NCI-H774 (cell line): ENCODE data around the gene ADAT1.
"Not testable (repeated sequence)": the region's sequence is repeated elsewhere in the genome, so short reads cannot be mapped to it uniquely, and the experiment has no call there.

Experiments used
- DNase-seq: peaks from one replicate; lab custom pipeline; 2025; lab: John Stamatoyannopoulos, UW

Gene ADAT1

DNA sequence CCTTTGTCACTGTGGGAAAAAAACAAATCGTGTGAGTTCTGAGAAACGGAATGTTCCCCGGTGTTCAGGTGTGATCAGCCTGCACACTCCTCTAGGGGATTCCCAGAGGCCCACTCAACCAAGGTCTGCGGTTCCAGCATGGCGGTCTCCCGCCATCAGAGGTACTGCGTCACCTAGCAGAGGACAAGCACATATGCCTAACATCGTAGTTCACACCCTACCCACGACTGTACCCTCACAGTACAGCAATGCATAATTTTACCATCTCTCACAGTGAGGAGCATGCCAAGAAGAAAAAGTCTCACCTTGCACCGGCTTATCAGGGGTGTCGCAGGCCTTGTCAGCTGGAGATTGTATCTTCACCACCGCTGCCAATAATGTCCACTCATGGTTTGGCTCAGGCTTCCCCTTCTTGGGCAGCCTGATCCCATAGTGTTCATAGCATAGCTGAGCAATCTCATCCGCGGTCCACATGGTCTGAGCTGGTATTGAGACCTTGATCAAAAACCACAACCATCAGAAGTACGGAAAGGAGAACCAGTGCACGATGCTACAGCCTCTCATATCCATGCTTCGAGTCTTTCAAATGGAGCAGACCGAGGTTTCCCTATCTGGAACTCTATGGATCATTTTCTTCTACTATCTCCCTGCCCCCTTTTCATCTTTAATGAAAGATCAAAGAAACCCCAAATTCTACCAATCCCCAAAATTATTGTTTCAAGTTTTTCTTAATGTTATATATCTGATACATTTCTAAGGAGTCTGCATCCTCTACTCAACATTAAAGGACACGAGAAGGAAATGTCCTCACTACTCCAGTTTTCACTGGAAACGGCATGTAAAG is 2.5 kb downstream of the ADAT1 start:
- DNase-seq: no peak

DNA sequence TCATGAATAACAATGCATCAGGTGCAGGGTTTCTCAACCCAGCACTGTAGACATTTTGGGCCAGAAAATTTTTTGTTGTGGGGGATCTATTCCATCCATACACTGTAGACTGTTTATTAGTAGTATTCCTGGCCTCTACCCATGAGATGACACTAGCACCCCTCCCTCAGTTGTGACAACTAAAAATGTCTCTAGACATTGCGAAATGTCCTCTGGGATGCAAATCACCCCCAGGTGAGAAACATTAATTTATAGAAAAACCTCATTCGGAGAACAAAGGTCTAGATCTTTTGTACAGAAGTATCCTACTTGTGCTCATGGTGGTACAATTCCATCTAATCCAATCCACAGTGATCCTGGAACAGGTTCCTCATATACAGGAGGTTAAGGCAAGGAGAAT is 4.3 kb downstream of the ADAT1 start:
- no peak for DNase-seq

DNA sequence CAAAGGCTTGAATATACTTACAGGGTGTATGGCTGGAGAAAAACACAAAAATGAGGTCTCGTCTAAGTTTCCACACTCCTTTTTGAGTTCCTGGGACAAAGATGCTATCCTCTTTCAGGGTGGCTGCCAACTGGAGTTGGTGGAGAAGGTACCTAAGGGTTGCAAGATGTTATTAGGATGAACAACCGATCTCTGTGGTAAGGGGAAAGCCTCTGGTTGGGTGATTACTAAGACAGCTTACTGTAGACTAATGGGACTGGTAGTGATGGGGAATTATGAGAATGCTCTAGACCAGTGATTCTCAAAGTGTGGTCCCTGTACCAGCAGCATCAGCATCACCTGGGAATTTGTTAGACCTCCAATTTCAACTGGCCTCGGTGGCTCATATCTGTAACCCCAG is 6.0 kb downstream of the ADAT1 start:
- no peak for DNase-seq

DNA sequence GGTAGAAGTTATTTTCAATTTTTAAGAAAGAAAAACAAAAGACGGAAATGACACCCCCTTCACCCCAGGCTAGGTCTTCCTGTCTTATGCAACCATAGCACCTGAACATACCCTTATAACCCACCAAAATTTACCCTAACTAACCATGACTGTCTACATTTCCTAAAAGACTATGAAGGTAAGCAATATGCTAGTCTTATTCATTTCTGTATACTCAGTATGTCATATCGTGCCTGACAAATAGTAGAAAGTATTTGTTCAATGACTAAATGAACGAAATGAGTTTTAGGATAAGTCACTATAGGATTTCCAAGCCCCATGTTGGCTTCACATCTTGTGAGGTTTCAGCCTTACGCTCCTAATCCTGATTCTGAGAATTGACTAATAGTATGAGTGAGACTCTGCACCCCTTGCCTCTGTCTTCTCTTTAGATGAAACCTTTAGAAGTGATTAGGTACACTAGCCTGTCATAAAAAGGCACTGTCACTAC is 6.5 kb downstream of the ADAT1 start:
- no peak for DNase-seq

DNA sequence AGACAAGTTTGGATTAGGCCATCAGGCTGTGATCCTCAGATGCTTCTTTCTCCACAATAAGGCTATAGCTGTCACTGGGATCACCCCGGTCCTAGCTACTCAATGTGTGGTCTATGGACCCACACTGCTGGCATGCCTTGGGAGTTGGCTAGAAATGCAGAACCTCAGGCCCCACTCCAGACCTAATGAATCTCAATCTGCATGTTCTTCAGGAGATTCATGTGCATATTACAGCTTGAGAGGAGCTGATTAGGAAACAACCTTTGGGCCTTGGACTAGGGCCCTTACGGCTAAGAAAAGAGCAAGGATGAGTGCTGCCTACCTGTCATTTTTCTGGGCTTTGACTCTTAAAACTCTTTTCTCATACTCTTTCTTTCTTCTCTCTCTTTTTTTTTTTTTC is 7.5 kb downstream of the ADAT1 start:
- DNase-seq: no peak

DNA sequence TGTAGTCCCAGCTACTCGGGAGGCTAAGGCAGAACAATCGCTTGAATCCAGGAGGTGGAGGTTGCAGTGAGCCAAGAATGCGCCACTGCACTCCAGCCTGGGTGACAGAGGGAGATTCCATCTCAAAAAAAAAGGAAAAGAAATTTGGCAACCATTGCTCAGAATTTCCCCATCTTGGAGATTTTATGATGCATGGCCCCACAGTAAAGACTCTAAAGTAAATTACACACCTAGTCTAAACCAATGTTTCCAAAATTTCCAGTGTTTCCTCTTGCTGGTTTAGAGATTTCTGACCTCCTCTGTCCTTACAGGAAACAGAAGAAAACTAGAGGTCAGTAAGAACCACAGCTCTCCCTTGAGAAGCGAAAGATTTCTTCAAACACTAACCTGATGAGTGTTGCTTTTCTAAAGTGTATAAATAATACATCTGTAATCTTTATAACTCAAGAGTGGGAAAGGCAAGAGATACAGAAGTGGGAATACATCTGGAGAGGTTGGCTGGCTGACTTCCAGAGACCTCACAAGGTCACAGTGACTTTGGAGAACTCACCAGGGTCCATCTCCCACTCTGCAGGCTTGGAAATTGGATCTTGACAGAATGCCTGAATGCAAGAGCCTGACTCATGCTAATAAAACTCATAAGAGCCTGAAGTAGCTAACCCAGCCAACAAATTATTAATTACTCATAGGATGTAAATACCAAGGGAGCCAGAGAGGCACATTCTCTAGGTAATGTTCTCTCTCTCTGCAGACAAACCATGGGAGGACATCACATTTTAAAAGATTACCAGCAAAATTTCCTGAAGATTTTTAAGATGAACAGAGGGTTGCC is 8.8 kb downstream of the ADAT1 start:
- no peak for DNase-seq

DNA sequence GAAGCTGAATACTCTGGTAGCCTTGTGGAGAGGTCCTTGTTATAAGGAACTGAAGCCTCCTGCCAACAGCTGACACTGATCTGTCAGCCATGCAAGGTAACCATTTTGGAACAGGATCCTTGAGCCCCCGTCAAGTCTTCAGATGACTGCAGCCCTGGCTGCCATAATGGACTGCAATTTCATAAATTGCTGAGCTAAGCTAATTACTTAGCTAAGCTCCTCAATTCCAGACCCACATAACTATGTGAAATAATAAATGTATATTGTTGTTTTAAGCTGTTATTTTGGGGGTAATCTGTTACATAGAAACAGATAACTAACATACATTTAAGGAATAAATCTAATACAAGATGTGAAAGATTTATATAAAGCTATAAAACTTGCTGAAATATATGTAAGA is 16.6 kb downstream of the ADAT1 start:
- no peak for DNase-seq

DNA sequence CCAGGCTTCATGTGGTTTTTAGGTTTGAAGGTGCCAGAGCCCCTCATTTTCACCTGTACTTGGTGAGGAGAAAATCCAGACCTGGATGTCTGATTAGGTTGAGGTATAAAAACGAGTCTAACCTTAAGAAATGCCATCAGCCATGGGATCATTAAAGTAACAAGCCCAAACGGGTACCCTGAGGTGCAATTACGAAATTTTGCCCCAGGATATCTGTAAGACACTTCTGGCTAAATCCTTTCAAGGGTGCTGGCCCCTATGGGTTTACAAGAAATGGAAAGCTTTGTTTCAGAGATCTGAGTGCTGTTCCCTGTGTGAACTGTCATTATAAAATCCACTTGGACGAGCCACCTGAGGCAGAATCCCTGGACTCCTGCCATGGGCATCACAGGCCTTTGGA is 19.8 kb downstream of the ADAT1 start:
- no peak for DNase-seq

DNA sequence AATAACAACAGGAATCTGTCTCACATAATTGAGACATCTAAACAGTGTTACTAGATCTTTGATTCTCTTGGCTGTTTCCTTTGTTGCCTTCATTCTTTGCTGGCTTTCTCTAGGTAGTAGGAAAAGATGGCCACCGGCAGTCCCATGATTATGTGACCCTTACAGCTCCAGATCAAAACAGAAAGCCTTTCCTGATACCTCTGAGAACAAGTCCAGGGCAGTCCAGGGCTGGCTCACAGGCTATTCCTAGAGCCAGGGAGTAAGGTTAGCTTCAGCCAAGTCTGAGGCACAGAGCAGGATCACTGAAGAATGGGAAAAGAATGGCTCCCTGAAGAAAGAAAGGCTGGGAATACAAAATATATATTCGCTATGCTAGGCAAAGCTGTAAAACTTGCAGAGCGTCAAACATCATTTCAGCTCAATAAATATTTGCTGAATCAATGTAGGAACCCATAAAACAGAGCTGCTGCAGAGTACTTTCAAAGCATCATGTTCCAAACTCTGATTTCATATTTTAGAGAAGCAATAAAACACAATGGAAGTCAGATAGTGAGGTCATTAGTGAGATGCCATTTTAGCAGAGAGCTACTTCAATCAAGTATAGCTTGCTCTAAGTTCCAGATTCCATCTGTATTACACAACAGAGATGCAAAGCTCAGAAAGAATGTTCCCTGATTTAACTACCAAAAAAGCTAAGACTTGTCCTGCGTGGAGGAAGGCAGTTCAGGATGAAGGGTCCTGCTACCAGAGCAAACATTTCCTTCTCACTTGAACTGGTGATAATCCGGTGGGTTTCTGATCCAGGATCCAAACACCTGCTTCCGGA is 23.4 kb downstream of the ADAT1 start:
- DNase-seq: no peak

DNA sequence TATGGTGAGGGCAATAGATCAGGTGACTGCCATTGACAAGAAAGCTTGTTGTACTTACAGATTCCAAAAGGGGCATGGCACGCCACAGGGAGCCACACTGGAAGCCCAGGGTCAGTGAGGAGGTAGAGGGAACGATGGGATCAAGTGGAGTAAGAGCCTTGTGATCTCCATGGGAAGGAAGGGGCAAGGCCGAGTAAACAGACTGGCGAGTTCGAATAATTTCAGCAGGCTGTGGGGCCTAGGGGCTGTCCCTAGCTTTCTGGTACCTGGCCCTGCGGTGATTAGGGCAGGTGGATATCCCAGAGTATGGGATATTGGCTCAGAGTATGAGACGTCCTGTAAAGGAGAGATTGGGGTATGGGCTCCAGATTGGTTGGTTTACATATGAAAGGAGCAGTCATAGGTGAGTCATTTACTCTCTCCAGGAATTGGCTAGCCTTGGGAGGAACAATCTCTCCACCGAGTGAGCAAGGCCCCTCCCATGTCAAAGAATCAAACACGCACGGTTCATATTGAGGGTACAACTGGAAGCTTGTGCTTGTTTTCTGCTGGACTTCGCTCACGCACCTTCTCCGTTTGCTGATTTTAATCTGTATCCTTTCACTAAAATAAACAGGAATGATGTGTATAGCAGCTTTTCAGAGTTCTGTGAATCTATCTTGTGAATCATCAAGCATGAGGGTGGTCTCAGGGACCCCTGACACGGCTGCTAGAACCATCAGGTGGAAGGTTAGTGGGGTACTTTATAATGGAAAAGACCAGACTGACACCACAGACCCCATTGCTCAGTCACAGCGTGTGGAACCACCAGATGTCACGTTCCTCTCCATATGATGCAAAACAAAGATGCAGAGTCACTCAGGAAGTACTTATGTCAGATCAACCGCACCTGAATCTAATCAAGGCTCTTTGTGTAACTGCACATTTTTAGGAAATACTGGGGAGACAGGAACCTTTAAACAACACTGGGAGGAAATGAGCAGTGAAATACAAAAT is 29.0 kb downstream of the ADAT1 start:
- no peak for DNase-seq

DNA sequence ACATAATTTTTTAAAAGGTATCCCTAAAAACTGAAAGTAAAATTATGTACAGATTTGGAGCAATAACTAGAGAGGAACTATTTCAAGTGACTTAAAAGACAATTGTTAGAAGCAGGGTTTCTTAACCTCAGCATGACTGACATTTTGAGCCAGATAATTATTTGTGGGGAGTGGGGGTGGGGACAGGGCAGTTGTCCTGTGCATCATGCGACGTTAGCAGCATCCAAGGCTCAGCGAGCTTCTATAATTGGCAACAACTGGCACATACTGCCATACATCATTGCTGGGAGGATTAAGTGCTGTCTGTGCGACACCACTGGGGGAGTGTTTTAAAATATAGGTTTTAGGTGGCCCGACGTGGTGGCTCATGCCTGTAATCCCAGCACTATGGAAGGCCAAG is 29.8 kb downstream of the ADAT1 start:
- no peak for DNase-seq

DNA sequence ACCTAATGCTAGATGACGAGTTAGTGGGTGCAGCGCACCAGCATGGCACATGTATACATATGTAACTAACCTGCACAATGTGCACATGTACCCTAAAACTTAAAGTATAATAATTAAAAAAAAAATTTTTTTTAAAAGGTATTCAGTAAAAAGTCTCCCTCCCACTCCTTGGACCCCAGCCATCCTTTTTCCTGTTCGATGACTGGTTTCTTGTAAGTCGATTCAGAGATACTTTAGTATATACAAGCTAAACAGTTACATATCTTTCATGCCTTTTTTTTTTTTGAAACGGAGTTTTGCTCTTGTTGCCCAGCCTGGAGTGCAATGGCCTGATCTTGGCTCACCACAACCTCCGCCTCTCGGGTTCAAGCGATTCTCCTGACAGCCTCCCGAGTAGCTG is 31.2 kb downstream of the ADAT1 start:
- DNase-seq: not testable (repeated sequence)

DNA sequence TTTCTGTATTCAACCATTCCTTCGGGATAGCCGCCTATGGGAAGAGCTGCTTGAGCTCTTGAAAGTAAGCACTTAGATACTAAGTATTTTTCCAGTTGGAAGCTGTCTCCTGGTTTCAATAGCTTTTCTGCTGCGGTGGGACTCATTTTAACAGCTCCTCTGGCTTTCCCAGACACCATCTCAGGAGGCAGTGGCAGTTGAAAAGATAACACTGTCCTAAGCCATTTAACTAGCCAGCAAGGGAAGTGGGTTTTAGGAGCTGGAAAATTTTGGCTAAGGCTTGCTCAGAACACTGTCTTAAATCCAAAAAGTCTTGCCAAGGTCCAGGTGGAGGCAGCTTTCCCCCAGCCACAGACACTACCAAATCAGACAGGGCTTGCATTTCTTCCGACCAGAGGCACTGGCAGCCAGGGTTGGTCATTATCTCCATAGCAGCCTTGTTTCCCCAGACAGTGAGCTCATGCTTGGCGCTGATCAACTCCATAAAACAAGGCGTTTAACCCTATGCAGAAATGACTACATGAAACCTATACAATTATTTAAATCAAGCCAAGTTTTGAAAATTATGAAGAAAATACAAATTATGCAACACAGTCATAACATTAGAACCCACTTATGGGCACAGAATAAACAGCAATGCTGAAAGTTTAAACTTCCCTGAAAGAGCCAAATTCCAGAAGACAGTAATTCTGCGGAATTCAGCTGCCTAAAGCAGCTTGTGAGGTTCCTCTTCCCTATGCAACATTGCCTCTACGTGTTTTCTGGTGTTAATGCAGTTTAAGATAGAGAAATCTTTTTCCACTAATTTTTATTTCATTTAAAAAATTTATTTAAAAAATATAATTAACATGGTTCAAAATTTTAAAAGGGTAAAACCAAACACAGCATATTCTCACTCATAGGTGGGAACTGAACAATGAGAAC is 31.9 kb downstream of the ADAT1 start:
- no peak for DNase-seq

DNA sequence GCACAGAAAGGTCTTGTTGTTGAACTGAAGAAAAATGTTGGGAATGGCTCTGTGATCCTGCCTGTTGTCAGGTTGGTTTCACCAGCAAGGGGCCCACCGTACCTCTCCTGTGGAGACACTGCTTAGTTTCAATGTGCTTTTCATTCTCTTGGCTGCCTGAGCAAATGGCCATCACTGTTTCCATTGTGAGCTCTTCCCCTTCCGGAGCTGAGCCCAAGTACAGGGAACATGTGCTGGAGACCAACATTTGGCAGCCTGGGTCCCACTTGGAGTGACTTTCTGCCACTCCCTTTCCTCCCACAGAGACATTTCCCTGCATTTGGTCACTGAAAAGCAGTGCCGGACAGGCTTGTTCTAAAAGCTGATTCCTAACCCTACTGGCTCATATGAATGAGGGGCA is 33.8 kb downstream of the ADAT1 start:
- DNase-seq: no peak

DNA sequence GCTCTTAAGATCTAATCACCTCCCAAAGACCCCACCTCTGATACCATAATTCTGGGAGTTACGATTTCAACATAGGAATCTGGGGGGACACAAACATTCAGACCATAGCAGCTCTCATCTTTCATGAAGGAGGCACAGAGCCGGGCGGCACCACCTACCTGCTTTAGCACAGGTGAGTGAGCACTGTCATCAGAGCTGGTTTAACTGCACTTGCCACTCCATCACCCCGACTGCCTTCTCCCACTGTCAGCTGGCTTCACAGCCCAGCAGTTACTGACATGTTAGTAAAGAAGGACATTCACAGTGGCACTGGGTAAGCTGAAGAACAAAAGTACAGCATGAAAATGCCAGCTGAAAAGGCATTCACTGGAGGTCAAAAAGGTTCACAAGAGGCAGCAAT is 34.4 kb downstream of the ADAT1 start:
- DNase-seq: no peak

DNA sequence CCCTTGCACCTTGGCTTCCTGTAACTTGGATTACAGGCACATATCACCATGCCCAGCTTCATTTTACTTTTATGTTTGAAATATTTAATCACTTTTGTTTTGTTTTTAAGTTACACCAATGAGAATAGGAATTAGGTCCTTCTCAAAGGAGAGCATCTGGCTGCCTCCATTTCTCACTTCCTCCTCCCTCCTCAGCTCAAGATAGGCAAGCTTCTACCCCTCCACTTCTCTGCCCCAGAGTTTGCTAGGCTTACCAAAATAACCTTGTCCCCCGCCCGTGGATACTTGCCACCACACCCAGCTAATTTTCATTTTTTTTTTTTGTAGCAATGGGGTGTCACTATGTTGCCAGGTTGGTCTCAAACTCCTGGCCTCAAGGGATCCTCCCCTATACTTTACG is 39.0 kb downstream of the ADAT1 start:
- no peak for DNase-seq

DNA sequence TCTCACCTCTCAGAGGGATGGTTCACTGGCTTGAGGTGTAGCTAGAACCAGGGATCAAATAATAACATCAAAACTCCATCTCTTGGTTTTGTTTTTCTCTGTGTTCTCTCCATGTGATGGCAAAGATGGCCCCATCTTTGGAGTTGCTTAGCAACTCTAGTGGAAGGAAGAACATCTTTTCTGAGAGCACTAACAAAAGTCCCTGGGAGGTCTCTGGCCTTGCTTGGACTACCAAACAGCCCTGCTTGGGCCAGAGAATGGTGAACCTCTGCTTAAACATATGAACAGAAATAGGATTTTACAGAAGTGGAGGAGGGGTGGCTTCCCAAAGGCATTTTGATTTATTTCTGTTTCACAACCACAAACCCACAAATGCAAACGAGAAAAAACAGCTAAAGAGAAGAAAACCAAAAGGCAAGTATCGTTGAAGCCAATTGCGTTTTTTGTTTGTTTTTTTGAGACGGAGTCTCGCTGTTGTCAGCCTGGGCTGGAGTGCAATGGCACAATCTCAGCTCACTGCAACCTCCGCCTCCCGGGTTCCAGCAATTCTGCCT is 43.7 kb downstream of the ADAT1 start:
- no peak for DNase-seq

DNA sequence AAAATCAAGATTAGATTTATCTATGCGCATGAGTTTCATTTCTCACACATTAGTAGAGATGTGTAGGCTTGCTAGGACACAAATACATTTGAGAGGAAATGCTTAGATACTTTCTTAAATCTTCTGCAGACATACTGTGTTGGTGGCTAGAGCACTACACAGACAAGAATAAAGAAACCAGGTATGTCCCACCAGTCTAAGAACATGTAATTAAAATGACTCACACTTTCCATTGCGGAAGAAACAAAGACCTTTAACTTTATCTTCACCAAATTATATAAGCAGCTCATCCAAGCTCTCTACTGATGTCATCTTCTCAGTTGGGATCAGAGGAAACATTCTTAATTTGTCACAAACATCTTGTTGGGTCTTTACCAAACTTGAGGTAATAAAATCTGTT is 44.4 kb downstream of the ADAT1 start:
- DNase-seq: no peak

DNA sequence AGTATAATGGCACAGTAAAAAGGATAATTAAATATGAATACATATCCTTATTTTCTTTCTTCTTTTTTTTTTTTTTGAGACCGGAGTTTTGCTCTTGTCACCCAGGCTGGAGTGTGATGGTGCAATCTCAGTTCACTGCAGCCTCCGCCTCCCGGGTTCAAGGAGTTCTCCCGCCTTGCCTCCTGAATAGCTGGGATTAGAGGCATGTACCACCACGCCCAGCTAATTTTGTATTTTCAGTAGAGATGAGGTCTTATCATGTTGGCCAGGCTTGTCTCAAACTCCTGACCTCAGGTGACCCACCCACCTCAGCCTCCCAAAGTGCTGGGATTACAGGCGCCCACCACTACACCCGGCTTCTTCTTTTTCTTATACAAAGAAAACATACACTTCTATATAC is 44.9 kb downstream of the ADAT1 start:
- DNase-seq: no peak

DNA sequence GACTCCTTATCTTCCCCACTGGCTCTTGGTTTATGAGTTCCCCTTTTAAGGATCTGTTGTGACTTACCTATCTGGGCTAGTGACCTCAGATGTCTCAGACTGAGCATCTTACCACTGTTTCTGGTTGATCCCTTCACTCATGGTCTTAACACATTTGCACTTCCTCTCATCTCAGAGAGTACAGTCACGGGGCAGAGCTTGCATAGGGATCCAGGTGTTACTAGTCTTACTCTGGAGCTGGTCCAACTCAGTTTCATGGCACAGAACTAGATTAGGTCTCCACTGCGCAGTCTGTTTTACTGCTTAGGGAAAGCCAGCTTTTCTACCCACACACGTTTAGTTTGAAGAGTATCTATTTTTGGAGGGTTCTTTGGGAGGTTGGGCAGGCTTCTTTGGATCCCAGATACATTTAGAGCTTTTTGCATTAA is 46.7 kb downstream of the ADAT1 start:
- no peak for DNase-seq
